Liver (tissue), 9 donors: ENCODE results near the gene ENAH. TPM values are rescaled to one million over a fixed set of nuclear protein-coding genes. Genes with fewer than 3 reads are reported as not detected.

Experiments used
- DNase-seq: peaks from one replicate; pipeline ENCODE4 v3.0.0-alpha.2; 2017; ENCODE audit warnings: low spot score
- H3K27ac ChIP-seq, 2 donors: one replicate each; pipeline ENCODE4 v1.7.0; 2013; ENCODE audit warnings: inconsistent platforms in 2 of 2, low read length in 2 of 2, control low read depth in 1 of 2, low read depth in 1 of 2, mild to moderate bottlenecking in 1 of 2
- H3K27me3 ChIP-seq, 4 donors: one replicate each; pipeline versions ENCODE4 v1.6.1 to v1.7.0; 2013; ENCODE audit warnings: low read length in 3 of 4, inconsistent platforms in 1 of 4, mild to moderate bottlenecking in 1 of 4, moderate library complexity in 1 of 4; ENCODE audit not compliant: control insufficient read depth in 4 of 4, insufficient read depth in 4 of 4
- H3K36me3 ChIP-seq, 4 donors: one replicate each; pipeline versions ENCODE4 v1.6.1 to v1.7.0; 2013; ENCODE audit warnings: low read length in 3 of 4, mild to moderate bottlenecking in 3 of 4, low read depth in 1 of 4, moderate library complexity in 1 of 4; ENCODE audit not compliant: control insufficient read depth in 4 of 4, insufficient read depth in 3 of 4
- H3K4me1 ChIP-seq, 4 donors: one replicate each; pipeline versions ENCODE4 v1.6.1 to v1.7.0; 2013; ENCODE audit warnings: low read length in 3 of 4, mild to moderate bottlenecking in 3 of 4, moderate library complexity in 1 of 4; ENCODE audit not compliant: control insufficient read depth in 4 of 4, insufficient read depth in 4 of 4
- H3K4me3 ChIP-seq, 3 donors: one replicate each; pipeline versions ENCODE4 v1.6.1 to v1.7.0; 2013; ENCODE audit warnings: low read length in 3 of 3, control low read depth in 1 of 3, low read depth in 1 of 3, mild to moderate bottlenecking in 1 of 3
- H3K9ac ChIP-seq, 2 donors: one replicate each; pipeline ENCODE4 v1.7.0; 2013; ENCODE audit warnings: low read length in 2 of 2, mild to moderate bottlenecking in 2 of 2, moderate library complexity in 2 of 2, control low read depth in 1 of 2, low read depth in 1 of 2
- H3K9me3 ChIP-seq, 4 donors: one replicate each; pipeline versions ENCODE4 v1.6.1 to v1.7.0; 2013; ENCODE audit warnings: low read length in 3 of 4; ENCODE audit not compliant: control insufficient read depth in 4 of 4
- ATF3 ChIP-seq: IDR thresholded peaks from 2 replicates; pipeline ENCODE4 v1.6.1; 2016; ENCODE audit warnings: antibody characterized with exemption
- CTCF ChIP-seq: fragments of 150-350 bp; IDR thresholded peaks from 2 replicates; pipeline ENCODE4 v1.5.1; 2017; ENCODE audit warnings: improper control_type of control experiment, low read depth, low read length; ENCODE audit not compliant: missing input control
- EGR1 ChIP-seq, 2 donors: IDR thresholded peaks; 2 replicates each; pipeline ENCODE4 v1.6.1; 2016 to 2018; ENCODE audit warnings: antibody characterized with exemption in 2 of 2, low read depth in 2 of 2
- FOXA1 ChIP-seq: IDR thresholded peaks from 2 replicates; pipeline ENCODE4 v1.6.1; 2016; ENCODE audit warnings: antibody characterized with exemption
- FOXA2 ChIP-seq: IDR thresholded peaks from 2 replicates; pipeline ENCODE4 v1.6.1; 2016; ENCODE audit warnings: antibody characterized with exemption
- GABPA ChIP-seq, 2 donors: IDR thresholded peaks in 1 of 2; conservative IDR thresholded peaks in 1 of 2; 2 replicates each; pipeline ENCODE4 v1.6.1; 2016; ENCODE audit warnings: antibody characterized with exemption in 2 of 2, mild to moderate bottlenecking in 1 of 2, moderate library complexity in 1 of 2
- HNF4G ChIP-seq: IDR thresholded peaks from 2 replicates; pipeline ENCODE4 v1.6.1; 2016; ENCODE audit warnings: antibody characterized with exemption
- JUND ChIP-seq, 2 donors: IDR thresholded peaks; 2 replicates each; pipeline ENCODE4 v1.6.1; 2016; ENCODE audit warnings: antibody characterized with exemption in 2 of 2
- MAX ChIP-seq: IDR thresholded peaks from 2 replicates; pipeline ENCODE4 v1.6.1; 2016; ENCODE audit warnings: antibody characterized with exemption
- NR2F2 ChIP-seq: IDR thresholded peaks from 2 replicates; pipeline ENCODE4 v1.6.1; 2016; ENCODE audit warnings: antibody characterized with exemption
- RAD21 ChIP-seq, 2 donors: IDR thresholded peaks; 2 replicates each; pipeline ENCODE4 v1.6.1; 2016; ENCODE audit warnings: antibody characterized with exemption in 2 of 2, mild to moderate bottlenecking in 2 of 2
- REST ChIP-seq: IDR thresholded peaks from 2 replicates; pipeline ENCODE4 v1.6.1; 2016; ENCODE audit warnings: antibody characterized with exemption, mild to moderate bottlenecking
- RXRA ChIP-seq, 2 donors: IDR thresholded peaks; 2 replicates each; pipeline ENCODE4 v1.6.1; 2017 to 2018; ENCODE audit warnings: antibody characterized with exemption in 2 of 2, mild to moderate bottlenecking in 1 of 2
- SP1 ChIP-seq: IDR thresholded peaks from 2 replicates; pipeline ENCODE4 v1.6.1; 2018; ENCODE audit warnings: antibody characterized with exemption, mild to moderate bottlenecking
- TAF1 ChIP-seq: conservative IDR thresholded peaks from 2 replicates; pipeline ENCODE4 v1.6.1; 2016; ENCODE audit warnings: antibody characterized with exemption, mild to moderate bottlenecking
- YY1 ChIP-seq: IDR thresholded peaks from 2 replicates; pipeline ENCODE4 v1.6.1; 2016; ENCODE audit warnings: antibody characterized with exemption, mild to moderate bottlenecking
- ZBTB33 ChIP-seq: IDR thresholded peaks from 2 replicates; pipeline ENCODE4 v1.6.1; 2016; ENCODE audit warnings: antibody characterized with exemption
- WGBS: extraction: QIAGEN DNeasy Blood & Tissue Kit; methylation state at CpG from one replicate; pipeline ENCODE4 v1.1.7; 2013; 5-methylcytosine and 5-hydroxymethylcytosine counted together
- polyA plus RNA-seq, 2 donors: library from polyadenylated mRNA; stranded (reverse) in 1 of 2; unstranded in 1 of 2; fragments of 200-250 nt in 1 of 2; fragments of >200 nt in 1 of 2; fragmentation: Nextera tagmentation in 1 of 2; extraction: Ambion mirVana in 1 of 2; gene quantifications; one replicate each; pipeline versions ENCODE4 v1.2.1 to v1.2.3, GENCODE V29; 2013 to 2015
- total RNA-seq, 2 donors: library from RNA; depleted of rRNA; stranded (reverse); fragments of >200 nt; gene quantifications; one replicate each; pipeline ENCODE4 v1.2.3, GENCODE V29; 2014
- donor health status: healthy.
- donor health status: healthy.
- donor health status: healthy.
- donor health status: healthy.
- donor health status: healthy.

ENAH gene
- total and polyA plus RNA-seq, 4 donors = 2.8 to 8.4 (median 4.5) TPM

- Histone ChIP-seq H3K9me3 (no peaks in the 10 kb centered on the region), H3K4me3 (no peak overlapping the region), H3K27me3 (no peaks in the 10 kb centered on the region), H3K9ac (no peak overlapping the region), H3K36me3 (no peaks in the 10 kb centered on the region), H3K27ac (no peak overlapping the region), H3K4me1 (peaks cover 0 to 1% (median 0%) of the 10 kb centered on the region in 4 donors)
- DNase-seq = no peak
- TF ChIP-seq FOXA2 (no peak), HNF4G (no peak), JUND (IDR thresholded peaks at IDR 0.05) (no peak), ZBTB33 (no peak), ATF3 (no peak), RXRA (IDR thresholded peaks at IDR 0.05) (no peak), EGR1 (IDR thresholded peaks at IDR 0.05; ENCODE audit: low read depth in 2 of 2) (no peak), GABPA (IDR thresholded peaks at IDR 0.05 in 1 of 2, conservative IDR thresholded peaks at IDR 0.05 in 1 of 2) (no peak), TAF1 (no peak), FOXA1 (no peak), NR2F2 (no peak), SP1 (no peak), REST (no peak), YY1 (no peak), CTCF (no peak), MAX (no peak), RAD21 (IDR thresholded peaks at IDR 0.05) (no peak)
- WGBS = 94% methylated on average over 2 of the region's 2 CpGs
Measured at GRCh38 chr1:225664762-225665161, 11.8 kb upstream of the ENAH start.

- no peak overlapping the region for H3K27ac ChIP-seq
- H3K4me3 ChIP-seq = no peak overlapping the region
- H3K27me3 ChIP-seq = no peaks in the 10 kb centered on the region
- no peak overlapping the region for H3K9ac ChIP-seq
- WGBS = 89% methylated on average over 2 of the region's 2 CpGs
- H3K36me3 ChIP-seq = no peaks in the 10 kb centered on the region
- H3K4me1 ChIP-seq = peaks cover 0 to 1% (median 0%) of the 10 kb centered on the region in 4 donors
- H3K9me3 ChIP-seq = no peaks in the 10 kb centered on the region
- DNase-seq = no peak
- no peak for TF ChIP-seq NR2F2
- no peak for TF ChIP-seq CTCF
- TF ChIP-seq FOXA1 = no peak
- TF ChIP-seq RXRA (IDR thresholded peaks at IDR 0.05) = no peak
- no peak for TF ChIP-seq EGR1 (IDR thresholded peaks at IDR 0.05; ENCODE audit: low read depth in 2 of 2)
- TF ChIP-seq ZBTB33 = no peak
Measured at GRCh38 chr1:225662155-225662554, 9.2 kb upstream of the ENAH start.
